ENCODE data around the gene GSS.

GSS gene

GRCh38 chr20:34994509-34995131 lies 39.0 kb upstream of the GSS start:
- Histone ChIP-seq H3K27ac (no peak overlapping the region), H3K4me3 (no peak overlapping the region)

- Histone ChIP-seq H3K4me3 (no peak overlapping the region), H3K27ac (no peak overlapping the region)
These were observed 38.4 kb upstream of the GSS start for GRCh38 chr20:34993941-34994508.

DNA sequence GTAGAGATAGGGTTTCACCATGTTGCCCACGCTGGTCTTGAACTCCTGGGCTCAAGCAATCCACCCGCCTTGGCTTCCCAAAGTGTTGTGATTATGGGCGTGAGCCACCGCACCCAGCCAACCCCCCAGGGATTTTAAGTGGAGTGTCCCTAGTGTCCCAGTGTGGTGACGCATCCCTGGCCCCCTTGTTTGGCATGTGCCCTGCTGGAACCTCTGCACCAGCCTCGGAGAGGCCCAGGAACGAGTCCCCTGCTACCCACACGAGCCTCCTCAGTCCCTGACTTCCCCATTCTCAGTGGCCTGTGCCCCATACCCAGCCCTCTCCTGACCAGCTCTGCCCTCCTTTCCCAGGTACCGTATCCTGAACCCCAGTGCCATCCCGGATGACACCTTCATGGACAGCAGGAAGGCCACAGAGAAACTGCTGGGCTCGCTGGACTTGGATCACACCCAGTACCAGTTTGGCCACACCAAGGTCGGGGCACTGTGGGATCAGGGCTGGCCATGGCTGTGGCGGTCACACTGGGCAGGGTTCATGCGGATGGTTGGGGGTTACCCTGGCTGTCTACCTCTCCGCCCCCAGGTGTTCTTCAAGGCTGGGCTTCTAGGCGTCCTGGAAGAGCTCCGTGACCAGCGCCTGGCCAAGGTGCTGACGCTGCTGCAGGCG lies 37.3 kb upstream of the GSS start:
- H3K27ac ChIP-seq, result no peak overlapping the region
- H3K4me3 ChIP-seq, result no peak overlapping the region

- no peak overlapping the region for H3K4me3 ChIP-seq
These were observed 35.1 kb upstream of the GSS start for GRCh38 chr20:34990661-34991214.

DNA sequence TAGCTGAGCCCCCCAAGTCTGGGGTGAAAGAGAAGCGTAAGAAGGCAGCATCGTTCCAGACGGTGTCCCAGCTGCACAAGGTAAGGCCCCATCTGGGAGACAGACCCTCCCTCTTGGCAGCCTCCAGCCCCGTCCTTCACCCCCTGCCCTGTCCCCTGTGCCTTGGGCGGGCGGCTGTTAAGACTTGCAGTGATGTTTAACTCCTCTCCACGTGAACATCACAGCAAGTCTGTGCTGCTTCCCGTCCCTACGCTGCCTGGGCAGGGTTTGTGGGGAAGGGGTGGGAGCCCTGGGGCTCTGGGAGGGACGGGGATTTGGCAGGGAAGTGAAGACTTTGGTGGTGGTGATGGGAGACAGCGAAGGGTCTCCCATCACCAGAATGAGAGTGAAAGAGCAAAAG lies 34.6 kb upstream of the GSS start:
- Histone ChIP-seq H3K27ac (no peak overlapping the region), H3K4me3 (no peak overlapping the region)

More at GRCh38 chr20:34990661-34991214, 35.1 kb upstream of the GSS start:
- H3K27ac ChIP-seq, result no peak overlapping the region

DNA sequence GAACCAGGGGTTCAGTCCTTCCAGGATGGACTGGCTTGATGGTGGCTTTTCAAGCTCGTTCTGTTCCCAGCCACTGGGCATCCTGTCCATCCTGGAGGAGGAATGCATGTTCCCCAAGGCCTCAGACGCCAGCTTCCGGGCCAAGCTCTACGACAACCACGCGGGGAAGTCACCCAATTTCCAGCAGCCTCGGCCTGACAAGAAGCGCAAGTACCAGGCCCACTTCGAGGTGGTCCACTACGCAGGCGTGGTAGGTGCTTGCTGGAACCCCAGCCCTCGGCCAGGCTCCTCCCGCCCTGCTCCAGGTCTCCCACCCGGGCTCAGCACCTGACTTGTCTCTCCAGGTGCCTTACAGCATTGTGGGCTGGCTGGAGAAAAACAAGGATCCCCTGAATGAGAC lies 34.1 kb upstream of the GSS start:
- no peak overlapping the region for H3K4me3 ChIP-seq
- H3K27ac ChIP-seq, result no peak overlapping the region

DNA sequence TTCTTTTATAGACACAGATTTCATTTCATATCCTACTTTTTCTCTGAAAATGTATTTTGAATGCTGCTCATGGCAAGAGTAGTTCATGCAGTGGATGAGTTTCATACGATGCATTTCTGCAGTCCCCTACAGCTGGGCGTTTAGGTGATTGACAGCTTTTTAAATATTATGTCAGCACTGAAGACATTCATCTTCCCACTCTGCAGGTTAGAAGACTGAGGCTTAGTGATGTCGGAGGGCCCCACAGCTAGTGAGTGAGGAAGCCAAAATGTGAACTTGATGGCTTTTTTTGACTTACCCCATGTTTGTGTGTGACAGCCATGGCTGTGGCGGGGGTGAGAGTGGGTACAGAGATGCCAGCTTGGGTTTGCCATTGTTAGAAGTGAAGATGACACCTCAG lies 33.5 kb upstream of the GSS start:
- Histone ChIP-seq H3K4me3 (no peak overlapping the region), H3K27ac (no peak overlapping the region)

DNA sequence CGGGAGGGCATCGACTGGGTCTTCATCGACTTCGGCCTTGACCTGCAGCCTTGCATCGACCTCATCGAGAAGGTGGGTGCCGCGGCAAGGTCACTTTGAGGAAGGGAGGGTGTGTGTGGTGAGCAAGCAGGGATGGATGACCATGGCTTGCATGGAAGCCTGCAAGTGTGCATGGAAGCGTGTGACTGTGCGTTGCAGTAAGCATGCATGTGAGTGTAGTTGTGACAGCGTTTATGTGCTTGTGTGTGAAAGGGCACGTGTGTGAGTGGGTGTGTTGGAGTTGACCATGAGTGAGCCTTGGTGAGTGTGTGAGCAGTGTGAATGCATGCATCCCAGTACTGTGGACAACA lies 32.6 kb upstream of the GSS start:
- no peak overlapping the region for H3K4me3 ChIP-seq
- H3K27ac ChIP-seq, result no peak overlapping the region

DNA sequence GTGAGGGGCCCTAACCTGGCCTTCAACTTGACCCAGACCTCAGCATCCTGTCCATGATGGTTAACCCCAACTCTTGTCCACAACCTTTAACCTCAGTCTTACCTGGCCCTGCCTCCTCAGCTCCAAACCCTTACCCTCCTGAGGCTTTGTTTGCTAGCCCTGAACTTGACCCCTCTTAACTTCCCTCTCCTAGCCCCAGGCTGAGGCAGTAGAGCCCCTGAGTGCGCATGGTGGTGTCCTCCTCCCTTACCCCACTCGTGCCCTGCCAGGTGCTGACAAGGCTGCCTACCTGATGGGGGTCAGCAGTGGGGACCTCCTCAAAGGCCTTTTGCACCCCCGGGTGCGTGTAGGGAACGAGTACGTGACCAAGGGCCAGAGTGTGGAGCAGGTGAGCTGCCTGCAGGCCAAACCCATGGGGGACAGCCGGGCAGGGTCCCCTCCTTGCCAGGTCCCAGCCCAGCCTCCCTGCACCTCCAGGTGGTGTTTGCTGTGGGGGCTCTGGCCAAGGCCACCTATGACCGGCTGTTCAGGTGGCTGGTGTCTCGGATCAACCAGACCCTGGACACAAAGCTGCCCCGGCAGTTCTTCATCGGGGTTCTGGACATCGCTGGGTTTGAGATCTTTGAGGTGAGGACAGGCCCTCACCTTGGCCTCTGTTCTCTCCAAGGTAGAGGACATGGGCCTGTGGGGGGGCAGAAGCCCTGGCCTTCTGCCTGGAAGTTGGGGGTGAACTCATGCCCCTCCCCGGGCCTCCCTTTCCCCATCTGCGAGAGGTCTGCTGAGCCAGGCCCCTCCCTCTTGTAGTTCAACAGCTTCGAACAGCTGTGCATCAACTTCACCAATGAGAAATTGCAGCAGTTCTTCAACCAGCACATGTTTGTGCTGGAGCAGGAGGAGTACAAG lies 31.9 kb upstream of the GSS start:
- Histone ChIP-seq H3K4me3 (no peak overlapping the region), H3K27ac (no peak overlapping the region)

- no peak overlapping the region for H3K27ac ChIP-seq
- no peak overlapping the region for H3K4me3 ChIP-seq
These were observed 31.0 kb upstream of the GSS start for GRCh38 chr20:34986311-34987287.

- Histone ChIP-seq H3K27ac (no peak overlapping the region), H3K4me3 (no peak overlapping the region)
These were observed 30.1 kb upstream of the GSS start for GRCh38 chr20:34985461-34986310.

GRCh38 chr20:34984756-34985261 lies 29.2 kb upstream of the GSS start:
- Histone ChIP-seq H3K4me3 (no peak overlapping the region), H3K27ac (no peak overlapping the region)

DNA sequence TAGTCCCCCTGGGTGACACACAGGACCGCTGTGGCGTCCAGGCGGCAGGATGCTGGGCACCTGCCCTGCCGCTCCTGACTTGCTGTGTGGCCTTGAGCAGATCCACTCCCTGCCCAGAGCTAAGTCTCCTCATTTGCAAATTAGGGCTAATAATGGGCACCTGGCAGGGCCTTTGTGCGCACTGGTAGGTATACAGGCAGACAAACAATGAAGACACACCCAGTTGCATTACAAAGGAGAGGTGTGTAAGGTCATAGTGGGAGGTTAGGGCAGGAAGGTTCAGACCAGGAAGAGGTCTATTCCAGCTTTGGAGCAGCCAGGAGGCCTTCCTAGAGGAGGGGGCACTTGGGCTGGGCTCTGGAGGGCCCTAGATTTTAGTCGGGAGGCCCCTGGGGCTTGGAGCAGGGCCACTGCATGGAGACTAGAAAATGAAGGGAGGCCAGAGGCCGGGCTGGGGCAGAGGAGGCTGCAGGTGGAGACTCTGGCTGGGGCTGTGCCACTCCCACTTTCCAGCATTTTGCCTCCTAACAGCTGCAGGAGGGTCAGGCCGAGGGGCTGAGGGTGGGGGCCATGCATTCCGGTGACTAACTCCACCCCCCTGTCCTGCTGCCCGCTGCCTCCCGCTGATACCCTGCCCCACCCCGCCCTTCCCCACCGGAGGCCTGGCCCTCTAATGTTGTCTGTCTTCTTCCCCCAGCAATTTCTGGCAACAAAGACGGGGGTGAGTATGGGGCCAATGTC lies 28.6 kb upstream of the GSS start:
- no peak overlapping the region for H3K4me3 ChIP-seq
- no peak overlapping the region for H3K27ac ChIP-seq

- Histone ChIP-seq H3K27ac (no peak overlapping the region), H3K4me3 (no peak overlapping the region)
These were observed 27.6 kb upstream of the GSS start for GRCh38 chr20:34983089-34983820.

GRCh38 chr20:34982270-34983088 lies 26.9 kb upstream of the GSS start:
- no peak overlapping the region for H3K27ac ChIP-seq

More at GRCh38 chr20:34982270-34983088, 26.9 kb upstream of the GSS start:
- H3K4me3 ChIP-seq, result no peak overlapping the region

Measured in skin epidermis (tissue), 12 donors.